Stimulated activated naive CD8-positive, alpha-beta T cell treated with anti-CD3 and anti-CD28 coated beads, Interleukin-15, amount 100 ng/mL, for 72 hours (primary cell): ENCODE results near the gene CAVIN2.

Experiments used
- ATAC-seq: fragments of 150-1000 bp; cut with Tn5 transposase; 2 replicates; pipeline ENCODE4 v1.10.0; 2021; ENCODE audit warnings: mild to moderate bottlenecking, moderate library complexity
- DNase-seq, 2 donors: peaks; one replicate each; pipeline ENCODE4 v3.0.0; 2021 to 2022
- H3K27ac Mint-ChIP-seq, 2 donors: one replicate each; pipeline ENCODE4 v1.8.0; 2022; ENCODE audit warnings: mild to moderate bottlenecking in 2 of 2, mixed read lengths in 2 of 2, moderate library complexity in 2 of 2
- H3K27me3 Mint-ChIP-seq: one replicate; pipeline ENCODE4 v1.8.0; 2022; ENCODE audit warnings: mixed read lengths
- H3K4me1 Mint-ChIP-seq: one replicate; pipeline ENCODE4 v1.8.0; 2022; ENCODE audit warnings: mild to moderate bottlenecking, mixed read lengths
- H3K4me3 Mint-ChIP-seq, 2 donors: one replicate each; pipeline ENCODE4 v1.8.0; 2022; ENCODE audit warnings: mild to moderate bottlenecking in 2 of 2, mixed read lengths in 2 of 2, moderate library complexity in 1 of 2
- H3K9me3 Mint-ChIP-seq, 2 donors: one replicate each; pipeline ENCODE4 v1.8.0; 2022; ENCODE audit warnings: mixed read lengths in 2 of 2

Gene CAVIN2

GRCh38 chr2:191854382-191855372, 7.8 kb upstream of the CAVIN2 start:
- no peaks in the 10 kb centered on the region for H3K4me1 Mint-ChIP-seq
- no peak overlapping the region for H3K4me3 Mint-ChIP-seq
- H3K27ac Mint-ChIP-seq = no peak overlapping the region
- peaks cover 7% of the 10 kb centered on the region for H3K27me3 Mint-ChIP-seq
- ATAC-seq (no peak), DNase-seq (no peak)
- H3K9me3 Mint-ChIP-seq = no peaks in the 10 kb centered on the region

GRCh38 chr2:191853843-191854242, 7.0 kb upstream of the CAVIN2 start:
- no peak overlapping the region for H3K27ac Mint-ChIP-seq
- H3K27me3 Mint-ChIP-seq = peaks cover 7% of the 10 kb centered on the region
- H3K4me3 Mint-ChIP-seq = no peak overlapping the region
- DNase-seq = no peak
- no peaks in the 10 kb centered on the region for H3K9me3 Mint-ChIP-seq
- H3K4me1 Mint-ChIP-seq = no peaks in the 10 kb centered on the region
- no peak for ATAC-seq

- Mint-ChIP-seq H3K4me3 (no peak overlapping the region), H3K27ac (no peak overlapping the region), H3K27me3 (peaks cover 25% of the 10 kb centered on the region), H3K9me3 (no peaks in the 10 kb centered on the region), H3K4me1 (peaks cover 8% of the 10 kb centered on the region)
- ATAC-seq (no peak), DNase-seq (no peak)
Observed at GRCh38 chr2:191851158-191851557, 4.3 kb upstream of the CAVIN2 start.

GRCh38 chr2:191848771-191849767, 2.2 kb upstream of the CAVIN2 start:
- no peak for DNase-seq

GRCh38 chr2:191847764-191848163, 876 bp upstream of the CAVIN2 start:
- peaks cover 11% of the 10 kb centered on the region for H3K4me1 Mint-ChIP-seq
- ATAC-seq (no peak), DNase-seq (no peak)
- no peaks in the 10 kb centered on the region for H3K9me3 Mint-ChIP-seq
- H3K27ac Mint-ChIP-seq = no peak overlapping the region
- H3K4me3 Mint-ChIP-seq = no peak overlapping the region
- peaks cover 53% of the 10 kb centered on the region for H3K27me3 Mint-ChIP-seq

More at GRCh38 chr2:191848771-191849767, 2.2 kb upstream of the CAVIN2 start:
- Mint-ChIP-seq H3K27me3 (peaks cover 45% of the 10 kb centered on the region), H3K27ac (no peak overlapping the region), H3K4me3 (no peak overlapping the region), H3K4me1 (peaks cover 11% of the 10 kb centered on the region), H3K9me3 (no peaks in the 10 kb centered on the region)
- no peak for ATAC-seq

- Mint-ChIP-seq H3K27ac (no peak overlapping the region), H3K9me3 (no peaks in the 10 kb centered on the region), H3K4me1 (peaks cover 11% of the 10 kb centered on the region), H3K4me3 (no peak overlapping the region), H3K27me3 (peaks cover 53% of the 10 kb centered on the region)
- ATAC-seq (peak; percentile 39), DNase-seq (no peak)
Observed at GRCh38 chr2:191845876-191846514, 893 bp downstream of the CAVIN2 start.

GRCh38 chr2:191845248-191845715, 1.6 kb downstream of the CAVIN2 start:
- H3K27me3 Mint-ChIP-seq = peaks cover 52% of the 10 kb centered on the region
- DNase-seq = no peak

GRCh38 chr2:191844706-191845105, 2.2 kb downstream of the CAVIN2 start:
- peaks cover 11% of the 10 kb centered on the region for H3K4me1 Mint-ChIP-seq
- ATAC-seq (no peak), DNase-seq (no peak)
- peaks cover 53% of the 10 kb centered on the region for H3K27me3 Mint-ChIP-seq
- no peak overlapping the region for H3K27ac Mint-ChIP-seq
- no peaks in the 10 kb centered on the region for H3K9me3 Mint-ChIP-seq
- H3K4me3 Mint-ChIP-seq = no peak overlapping the region

More at GRCh38 chr2:191845248-191845715, 1.6 kb downstream of the CAVIN2 start:
- no peak for ATAC-seq
- Mint-ChIP-seq H3K9me3 (no peaks in the 10 kb centered on the region), H3K4me3 (no peak overlapping the region), H3K4me1 (peaks cover 11% of the 10 kb centered on the region), H3K27ac (no peak overlapping the region)

- no peaks in the 10 kb centered on the region for H3K9me3 Mint-ChIP-seq
- ATAC-seq (no peak), DNase-seq (no peak)
- H3K27ac Mint-ChIP-seq = no peak overlapping the region
- H3K4me1 Mint-ChIP-seq = peaks cover under 1% of the 10 kb centered on the region
- H3K27me3 Mint-ChIP-seq = peaks cover 59% of the 10 kb centered on the region
- H3K4me3 Mint-ChIP-seq = no peak overlapping the region
Observed at GRCh38 chr2:191840921-191841320, 6.0 kb downstream of the CAVIN2 start.

- Mint-ChIP-seq H3K4me1 (no peaks in the 10 kb centered on the region), H3K4me3 (no peak overlapping the region), H3K27ac (no peak overlapping the region), H3K27me3 (peaks cover 52% of the 10 kb centered on the region), H3K9me3 (no peaks in the 10 kb centered on the region)
- ATAC-seq = no peak
- no peak for DNase-seq
Observed at GRCh38 chr2:191839918-191840804, 6.7 kb downstream of the CAVIN2 start.

GRCh38 chr2:191838526-191838925, 8.4 kb downstream of the CAVIN2 start:
- H3K27me3 Mint-ChIP-seq = peaks cover 38% of the 10 kb centered on the region
- no peaks in the 10 kb centered on the region for H3K4me1 Mint-ChIP-seq
- DNase-seq (no peak), ATAC-seq (no peak)
- no peaks in the 10 kb centered on the region for H3K9me3 Mint-ChIP-seq
- H3K4me3 Mint-ChIP-seq = no peak overlapping the region
- H3K27ac Mint-ChIP-seq = no peak overlapping the region

- Mint-ChIP-seq H3K4me1 (no peaks in the 10 kb centered on the region), H3K9me3 (no peaks in the 10 kb centered on the region), H3K27ac (peak overlapping the region in 1 of 2 donors; percentile 39), H3K27me3 (peaks cover 33% of the 10 kb centered on the region), H3K4me3 (no peak overlapping the region)
- peak; percentile 28 for ATAC-seq
- no peak for DNase-seq
Observed at GRCh38 chr2:191836853-191837769, 9.8 kb downstream of the CAVIN2 start.

- Mint-ChIP-seq H3K27me3 (peaks cover 33% of the 10 kb centered on the region), H3K9me3 (no peaks in the 10 kb centered on the region), H3K27ac (peak overlapping the region in 1 of 2 donors; percentile 7), H3K4me3 (no peak overlapping the region), H3K4me1 (no peaks in the 10 kb centered on the region)
- DNase-seq (no peak), ATAC-seq (no peak)
Observed at GRCh38 chr2:191836471-191836852, 10.4 kb downstream of the CAVIN2 start.
